NCI-H748 treated with DMSO at 0.1 percent for 48 hours (cell line): ENCODE measurements around the gene SNX27.
"Not testable (repeated sequence)": the region's sequence is repeated elsewhere in the genome, so short reads cannot be mapped to it uniquely, and the experiment has no call there.

ENCODE experiments used
- DNase-seq: peaks from one replicate; lab custom pipeline; 2025; lab: John Stamatoyannopoulos, UW

SNX27 gene

DNA sequence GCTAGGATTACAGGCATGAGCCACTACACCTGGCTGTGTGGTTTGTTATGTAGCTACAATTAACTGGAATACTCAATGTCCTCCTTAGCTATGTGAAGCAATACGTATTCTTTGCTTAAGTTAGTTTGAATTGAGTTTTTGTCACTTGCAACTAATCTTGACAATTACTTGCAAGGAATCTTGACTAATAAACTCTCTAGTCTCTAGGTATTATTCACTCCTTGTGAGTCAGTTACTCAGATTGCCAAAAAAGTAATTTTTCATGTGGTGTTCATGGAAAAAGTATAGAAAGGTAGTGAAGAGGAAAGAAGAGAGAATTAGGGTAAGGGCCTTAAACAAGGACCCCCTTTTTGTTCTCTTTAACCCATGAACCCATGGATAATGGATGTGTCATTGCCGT, 7.6 kb upstream of the SNX27 start:
- DNase-seq, result no peak

DNA sequence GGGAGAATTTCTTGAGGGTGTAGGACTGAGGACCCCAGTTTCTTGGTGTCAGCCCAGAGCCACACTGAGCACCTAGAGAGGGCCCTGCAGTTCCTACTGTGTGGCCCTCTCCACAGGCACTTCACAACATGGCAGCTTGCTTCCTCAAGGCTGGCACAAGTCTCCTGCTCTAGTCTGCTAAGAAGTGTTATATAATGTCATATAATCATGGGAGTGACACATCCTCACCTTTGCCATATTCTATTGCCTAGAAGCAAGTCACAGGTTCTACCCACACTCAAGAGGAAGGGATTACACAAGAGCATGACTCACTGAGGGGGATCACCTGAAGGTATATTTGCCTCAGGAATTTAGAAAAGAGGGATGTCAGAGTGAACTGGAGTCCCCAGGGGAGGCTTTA, 5.5 kb upstream of the SNX27 start:
- DNase-seq, result no peak

DNA sequence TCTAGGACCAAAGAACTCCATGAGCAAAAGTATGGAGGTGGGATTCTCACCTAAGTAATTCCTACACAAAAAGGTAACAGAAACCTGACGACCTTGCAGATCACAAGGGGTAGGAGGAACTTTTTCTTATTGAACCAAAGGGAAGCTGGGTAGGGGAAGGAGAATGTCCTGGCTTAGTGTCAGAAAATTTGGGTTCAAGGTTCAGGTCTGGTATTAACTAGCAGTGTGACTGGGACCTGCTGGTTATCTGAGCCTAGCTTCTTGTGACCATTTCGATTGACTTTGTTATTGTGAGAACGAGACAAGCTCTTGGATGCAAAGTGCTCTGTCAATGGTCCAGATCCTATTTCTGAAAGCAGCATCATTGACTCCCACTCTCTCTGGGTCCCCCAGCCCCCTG, 5.0 kb upstream of the SNX27 start:
- DNase-seq, result no peak

DNA sequence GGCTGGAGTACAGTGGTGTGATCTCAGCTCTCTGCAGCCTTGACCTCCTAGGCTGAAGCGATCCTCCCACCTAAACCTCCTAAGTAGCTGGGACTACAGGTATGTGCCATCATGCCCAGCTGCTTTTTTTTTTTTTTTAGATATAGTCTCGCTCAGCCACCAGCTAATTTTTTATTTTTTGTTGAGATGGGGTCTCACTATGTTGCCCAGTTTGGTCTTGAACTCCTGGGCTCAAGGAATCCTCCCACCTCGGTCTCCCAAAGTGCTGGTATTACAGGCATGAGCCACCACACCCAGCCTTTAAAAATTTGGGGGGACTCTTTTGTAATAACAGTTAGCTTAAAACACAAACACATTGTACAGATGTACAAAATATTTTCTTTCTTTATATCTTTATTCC, 1.7 kb upstream of the SNX27 start:
- no peak for DNase-seq

DNA sequence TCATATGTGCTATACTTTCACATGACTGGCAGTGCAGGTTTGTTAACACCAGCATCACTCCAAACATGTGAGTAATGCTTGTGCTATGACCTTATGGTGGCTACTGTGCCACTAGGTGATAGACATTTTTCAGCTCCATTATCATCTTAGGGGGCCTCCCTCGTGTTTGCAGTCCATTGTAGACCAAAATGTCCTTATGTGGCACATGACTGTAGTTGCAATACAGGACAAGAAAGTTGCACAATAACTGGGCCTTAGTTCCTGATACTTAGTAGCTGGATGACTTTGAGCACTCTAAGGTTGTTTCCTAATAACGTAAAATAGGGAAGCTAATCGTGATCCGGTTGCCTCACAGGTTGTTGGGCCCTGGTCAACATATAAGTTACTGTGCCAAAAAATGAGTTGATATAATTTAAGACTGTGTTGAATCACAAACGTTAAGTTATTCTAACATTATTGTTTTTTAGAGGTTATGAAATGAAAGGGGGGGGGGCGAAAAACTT, 511 bp upstream of the SNX27 start:
- DNase-seq, result no peak

DNA sequence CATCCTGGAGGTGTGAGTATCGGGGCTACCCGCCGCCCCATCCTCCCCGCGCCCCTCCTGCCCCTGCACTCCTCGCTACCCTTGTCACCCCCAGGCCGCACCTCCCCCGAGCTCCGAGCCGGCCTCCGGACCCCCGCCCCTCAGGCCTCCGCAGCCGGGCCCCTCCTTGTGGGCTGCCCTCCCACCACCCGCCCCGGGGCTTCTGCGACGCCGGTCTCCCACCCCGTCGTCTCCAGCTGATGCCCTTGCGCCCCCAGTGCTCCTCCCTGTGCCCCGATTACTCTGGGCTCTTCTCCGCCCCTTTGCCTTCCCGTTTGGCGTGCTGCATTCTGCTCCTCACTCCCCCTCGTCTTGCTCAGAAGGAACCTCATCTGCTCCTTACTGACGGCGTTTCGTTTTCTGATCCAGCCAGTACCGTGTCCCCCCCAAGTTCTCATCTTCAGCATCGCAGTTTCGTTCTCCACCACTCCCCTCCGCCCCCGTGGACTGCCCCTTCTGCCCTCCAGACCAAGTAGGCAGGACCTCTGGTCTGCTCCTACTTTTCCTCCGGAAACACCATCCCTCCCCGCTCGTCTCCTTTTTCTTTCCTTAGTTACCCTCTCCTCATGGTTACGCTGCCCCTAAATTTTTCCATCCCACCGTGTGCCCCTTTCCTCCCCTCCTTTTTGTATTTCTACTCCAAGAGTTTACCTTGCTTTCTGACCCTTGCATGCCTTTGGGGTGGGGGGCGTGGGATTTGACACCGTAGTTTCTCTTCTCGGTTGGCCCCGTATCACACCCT, 841 bp downstream of the SNX27 start:
- DNase-seq, result no peak

DNA sequence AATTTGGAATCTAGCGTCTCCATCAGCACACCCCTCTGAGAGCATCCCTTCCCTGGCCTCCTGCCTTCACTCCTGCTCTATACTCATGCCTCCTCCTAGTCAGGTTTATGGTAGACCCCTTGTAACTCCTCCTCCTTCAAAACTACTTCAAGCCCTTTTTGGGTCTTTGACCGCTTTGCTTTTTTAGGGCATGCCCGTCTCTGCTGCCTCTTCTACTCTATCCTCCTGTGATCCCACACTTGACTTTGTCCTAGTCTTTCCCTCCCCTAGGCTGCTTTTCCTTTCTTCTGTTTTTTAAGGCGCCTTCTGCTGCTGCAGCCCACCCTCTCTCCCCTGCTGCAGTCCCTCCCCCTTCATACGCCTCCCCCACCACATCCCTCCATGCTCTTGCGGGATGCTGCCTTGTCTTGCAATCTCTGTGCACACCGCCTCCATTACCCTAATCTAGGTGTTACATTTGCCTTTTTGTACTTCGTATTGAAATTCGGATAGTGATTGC, 1.5 kb downstream of the SNX27 start:
- DNase-seq, result no peak

DNA sequence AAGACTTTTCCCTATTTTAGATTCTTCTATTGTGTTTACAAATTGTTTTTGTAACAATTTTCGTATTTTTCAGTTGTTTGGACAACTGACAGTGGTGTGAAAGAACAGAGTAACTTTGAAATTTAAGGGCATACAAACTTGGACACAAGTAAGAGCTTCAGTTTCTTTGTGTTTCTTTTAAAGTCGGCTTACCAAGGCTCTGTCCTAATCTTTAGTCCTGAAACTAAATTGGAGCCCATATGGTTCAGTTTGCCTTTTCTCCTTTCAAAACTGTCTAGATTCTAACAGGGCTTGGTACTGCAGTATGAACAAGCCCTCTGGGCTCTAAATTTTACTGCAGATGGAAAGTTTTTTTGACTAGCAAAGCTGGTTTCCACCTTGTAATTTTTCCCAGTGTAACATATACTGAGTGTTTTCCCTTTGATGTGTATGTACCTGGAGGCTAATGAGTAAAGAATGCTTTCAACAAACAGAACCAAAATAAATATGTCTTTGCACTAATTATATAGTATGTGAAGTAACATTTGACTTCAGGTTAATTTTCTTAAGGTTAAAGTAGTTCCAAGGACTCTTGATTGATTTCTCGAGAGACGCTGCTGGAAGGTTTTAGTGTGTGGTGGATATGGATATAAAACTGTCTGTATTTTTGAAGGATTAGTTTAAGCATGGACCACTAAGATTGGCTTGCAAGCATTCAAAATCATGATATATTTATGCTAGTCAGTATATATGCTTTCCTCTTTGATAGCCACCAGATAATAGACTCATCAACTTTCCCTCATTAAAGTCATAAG, 4.1 kb downstream of the SNX27 start:
- no peak for DNase-seq

DNA sequence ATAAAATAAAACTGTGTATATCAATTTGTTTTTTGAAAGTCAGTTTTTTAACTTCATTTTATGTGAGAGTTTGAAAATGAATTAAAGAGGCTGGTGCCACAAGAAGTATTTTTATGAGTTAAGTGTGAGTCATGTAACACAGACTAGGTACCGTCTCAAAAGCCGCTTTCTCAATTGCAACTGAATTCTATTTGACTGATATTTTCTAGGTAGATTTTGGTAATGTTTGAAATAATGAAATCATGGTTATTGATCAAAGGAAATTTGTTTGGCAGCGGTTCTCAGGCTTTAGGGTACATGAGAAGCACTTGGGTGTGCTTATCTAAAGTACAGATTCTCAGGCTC, 4.6 kb downstream of the SNX27 start:
- no peak for DNase-seq

DNA sequence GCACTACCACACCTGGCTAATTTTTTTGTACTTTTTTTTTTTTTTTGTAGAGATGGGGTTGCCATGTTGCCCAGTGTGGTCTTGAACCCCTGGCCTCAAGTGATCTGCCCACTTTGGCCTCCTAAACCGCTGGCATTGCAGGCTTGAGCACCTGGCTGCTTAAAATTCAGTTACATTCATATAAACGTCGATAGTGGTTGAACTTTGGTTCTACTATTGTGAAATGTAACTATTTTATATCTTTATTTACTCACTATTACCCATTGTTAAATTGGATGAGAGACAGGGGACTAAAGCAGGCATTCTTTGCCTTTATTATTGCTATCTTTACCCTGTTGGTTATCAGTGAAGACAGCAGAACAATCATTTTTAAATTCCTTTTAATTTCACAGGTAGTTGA, 6.2 kb downstream of the SNX27 start:
- DNase-seq, result no peak

DNA sequence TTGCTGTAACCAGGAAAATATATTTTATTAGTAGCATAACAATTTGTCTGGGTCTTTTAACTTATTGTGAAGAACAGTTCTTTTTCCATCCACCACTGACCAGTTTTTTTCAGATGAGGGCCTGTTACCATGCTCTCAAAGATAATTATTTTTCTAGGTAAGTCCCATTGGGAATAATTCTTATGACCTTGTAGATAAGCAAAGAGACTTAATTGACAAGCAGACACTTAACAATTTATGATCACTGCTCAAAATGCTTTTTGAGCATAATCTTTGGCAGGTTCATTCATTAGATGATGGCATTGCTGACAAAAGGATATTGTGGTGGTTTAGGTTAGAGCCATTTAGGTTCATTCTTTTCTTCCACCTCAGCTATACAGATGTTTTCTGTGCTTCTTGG, 6.6 kb downstream of the SNX27 start:
- DNase-seq, result no peak

DNA sequence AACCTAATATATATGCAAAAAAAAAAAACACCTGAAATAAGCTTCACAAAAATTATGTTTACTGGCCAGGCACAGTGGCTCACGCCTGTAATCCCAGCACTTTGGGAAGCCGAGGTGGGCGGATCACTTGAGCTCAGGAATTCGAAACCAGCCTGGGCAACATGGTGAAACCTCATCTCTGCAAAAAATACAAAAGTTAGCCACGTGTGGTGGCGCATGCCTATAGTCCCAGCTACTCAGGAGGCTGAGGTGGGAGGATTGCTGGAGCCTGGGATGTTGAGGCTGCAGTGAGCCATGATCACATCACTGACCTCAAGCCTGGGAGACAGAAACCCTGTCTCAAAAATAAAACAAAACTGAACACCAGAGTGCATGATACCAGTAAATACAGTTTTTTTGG, 7.1 kb downstream of the SNX27 start:
- not testable (repeated sequence) for DNase-seq

DNA sequence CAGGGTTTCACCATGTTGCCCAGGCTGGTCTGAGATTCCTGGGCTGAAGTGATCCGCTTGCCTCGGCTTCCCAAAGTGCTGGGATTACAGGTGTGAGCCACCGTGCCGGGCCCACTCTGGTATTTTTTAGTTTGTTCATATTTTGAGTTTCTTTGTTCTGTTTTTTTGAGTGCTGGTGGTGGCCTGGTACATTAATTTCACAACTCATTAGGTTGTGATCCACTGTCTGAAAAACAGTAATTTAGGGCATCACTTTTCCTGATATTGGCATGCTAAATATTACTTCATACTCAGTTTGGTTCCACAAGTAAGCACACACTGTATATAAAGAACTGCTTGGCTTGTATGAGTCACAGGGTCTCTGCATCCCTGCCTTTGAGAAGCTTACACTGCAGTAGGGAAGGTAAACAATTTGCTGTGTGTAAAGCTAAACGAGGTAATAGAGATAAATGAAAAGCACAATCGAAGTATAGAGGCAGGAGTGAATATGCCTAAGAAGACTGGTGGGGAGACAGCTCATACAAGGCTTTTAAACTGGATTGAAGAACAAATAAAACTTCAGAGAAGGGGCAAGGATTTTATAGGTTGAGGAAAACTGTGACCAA, 7.7 kb downstream of the SNX27 start:
- no peak for DNase-seq

DNA sequence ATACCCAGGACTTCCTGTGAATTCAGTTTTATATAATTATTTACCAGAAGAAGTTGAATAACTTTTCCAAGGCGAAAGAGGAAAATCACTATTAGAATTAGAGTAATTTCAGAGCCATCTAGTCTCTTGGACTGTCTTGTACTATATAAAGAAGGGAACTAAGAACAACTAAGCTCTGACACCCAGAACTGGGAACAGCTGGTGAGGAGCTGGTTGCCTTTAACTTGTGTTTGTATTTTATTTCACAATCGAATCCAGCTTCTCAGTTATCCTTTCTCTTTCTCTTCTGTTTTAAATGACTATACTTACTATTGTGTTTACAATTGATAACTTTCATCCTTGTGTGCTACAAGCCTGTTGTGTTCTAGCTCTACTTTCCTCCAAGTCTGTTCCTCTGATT, 8.4 kb downstream of the SNX27 start:
- DNase-seq, result no peak

DNA sequence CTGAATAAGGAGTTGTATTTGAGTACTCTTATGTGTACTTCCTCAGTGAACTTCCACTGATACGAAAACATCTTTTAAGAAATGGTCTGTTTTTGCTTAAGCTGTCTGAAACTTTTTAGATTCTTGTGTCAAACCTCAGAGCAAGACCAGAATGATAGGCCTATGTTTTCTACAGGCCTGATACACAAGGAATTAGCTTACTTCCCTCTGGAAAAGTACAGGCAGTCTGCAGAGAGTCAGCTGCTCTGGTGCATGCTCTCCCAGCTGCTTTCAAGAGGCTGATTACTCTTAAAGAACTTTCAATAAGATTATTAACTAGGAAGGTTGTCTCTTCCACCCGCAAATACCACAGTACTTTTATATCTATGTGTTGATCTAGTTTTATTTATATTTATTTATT, 9.5 kb downstream of the SNX27 start:
- no peak for DNase-seq

DNA sequence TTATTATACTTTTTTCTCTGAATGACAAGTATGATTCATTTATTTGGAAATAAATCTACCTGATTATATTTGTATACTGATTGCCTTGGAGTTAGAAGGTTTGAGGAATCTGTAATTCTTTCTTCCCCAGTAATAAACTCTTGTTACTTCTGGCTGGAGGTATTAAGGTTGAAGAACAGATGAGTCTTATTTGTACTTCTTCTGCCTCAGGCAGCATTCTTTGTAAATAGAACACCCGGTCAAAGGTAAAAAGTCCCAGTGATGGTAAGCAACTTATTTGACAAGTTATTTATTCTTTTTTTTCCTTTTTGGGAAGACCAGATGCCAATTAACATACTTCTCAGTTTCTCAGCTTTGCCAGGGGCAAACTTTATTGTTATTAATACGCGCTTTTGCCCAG, 12.9 kb downstream of the SNX27 start:
- no peak for DNase-seq

DNA sequence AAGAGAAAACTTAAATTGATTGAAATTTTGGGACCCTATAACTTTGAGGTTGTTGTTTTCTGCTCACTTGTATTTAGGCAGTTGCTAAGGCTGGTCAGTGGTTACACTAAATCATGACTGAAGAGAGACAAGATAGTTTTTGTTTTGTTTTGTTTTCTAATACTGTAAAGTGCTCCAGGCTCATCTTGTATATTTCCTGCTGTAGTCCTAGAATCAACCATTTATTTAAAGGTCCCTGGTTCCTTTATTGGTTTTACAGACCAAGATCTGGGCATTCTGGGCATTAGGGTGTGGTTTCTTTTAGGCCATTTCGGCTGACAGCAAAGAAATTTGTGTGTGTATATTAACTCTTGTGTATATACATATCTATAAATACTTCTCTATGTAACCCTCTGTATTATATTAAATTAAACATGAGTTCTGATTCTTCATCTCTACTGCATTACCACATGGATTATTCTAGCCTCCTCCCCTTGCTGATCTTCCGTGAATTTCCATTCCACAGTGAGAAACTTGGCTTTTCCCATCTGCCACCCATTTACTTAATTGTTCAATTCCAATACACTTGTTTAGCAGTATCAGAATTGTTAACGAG, 15.0 kb downstream of the SNX27 start:
- DNase-seq, result no peak

DNA sequence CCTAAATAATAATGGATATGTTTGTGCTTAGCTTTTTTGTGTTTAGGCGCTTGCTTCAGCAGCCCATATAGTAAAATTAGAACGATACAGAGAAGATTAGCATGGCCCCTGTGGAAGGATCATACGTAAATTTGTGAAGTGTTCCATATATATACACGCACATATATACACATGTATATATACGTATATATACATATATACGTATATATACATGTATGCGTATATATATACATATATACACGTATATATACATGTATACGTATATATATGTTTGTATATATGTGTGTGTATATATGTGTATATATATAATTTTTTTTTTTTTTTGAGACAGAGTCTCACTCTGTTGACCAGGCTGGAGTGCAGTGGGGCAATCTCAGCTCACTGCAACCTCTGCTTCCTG, 17.4 kb downstream of the SNX27 start:
- DNase-seq, result no peak

DNA sequence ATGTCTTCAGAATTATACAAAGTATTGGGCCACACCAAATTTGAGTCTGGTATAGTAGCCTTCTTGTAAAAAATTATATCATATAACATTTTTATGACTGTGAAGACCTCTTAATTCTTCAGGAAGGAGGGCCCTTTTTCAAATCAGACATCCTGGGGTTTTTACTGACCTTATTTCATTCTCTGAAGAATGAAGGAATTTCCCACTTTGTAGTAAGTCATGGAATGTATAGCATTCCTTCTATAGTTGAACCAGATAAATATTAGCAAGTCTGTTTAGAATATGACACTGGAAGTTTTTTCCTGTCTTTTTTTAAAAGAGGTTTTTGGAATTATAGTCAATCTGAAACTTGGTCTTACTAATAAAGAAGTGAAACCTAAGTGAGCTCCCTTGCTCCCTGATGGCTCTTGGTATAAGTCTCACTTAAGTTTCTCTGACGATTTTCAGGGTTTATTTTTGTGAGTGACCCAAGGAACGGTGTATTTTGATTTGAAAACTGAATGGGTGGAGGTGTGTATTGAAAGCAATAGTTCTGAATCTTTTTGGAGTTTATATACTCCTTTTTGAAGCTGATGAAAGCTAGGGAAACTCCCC, 23.7 kb downstream of the SNX27 start:
- DNase-seq, result no peak

DNA sequence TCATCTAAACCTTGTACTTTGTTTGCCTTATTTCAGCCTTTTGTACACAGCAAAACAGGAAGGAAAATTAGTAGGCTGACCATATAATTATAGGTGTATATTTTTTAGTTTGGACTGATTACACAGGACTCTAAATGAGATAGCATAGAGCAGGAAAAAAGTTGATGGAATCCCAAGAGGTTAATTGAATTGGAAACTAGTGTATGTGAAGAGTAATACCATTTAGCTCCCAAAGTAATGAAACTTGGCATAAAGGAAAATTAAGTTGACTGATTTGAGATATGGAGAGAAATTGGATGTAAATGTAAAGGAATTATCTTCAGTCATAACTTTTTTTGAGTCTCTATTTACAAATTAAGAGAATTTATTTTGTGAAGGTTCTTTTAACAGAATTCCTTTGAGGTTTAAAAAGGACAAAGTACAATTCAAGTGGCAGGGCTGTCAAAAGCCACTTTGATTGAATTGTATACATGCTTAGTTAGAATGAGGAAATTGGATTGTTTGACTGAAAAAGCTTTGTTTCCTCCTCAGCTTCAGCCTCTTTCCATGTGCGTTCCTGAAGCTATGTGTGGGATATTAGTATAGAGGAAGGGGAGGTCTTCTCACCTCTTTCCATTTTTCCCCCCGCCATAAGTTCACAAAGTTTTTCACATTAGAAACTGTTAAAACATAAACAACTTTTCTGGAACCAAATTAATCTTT, 26.4 kb downstream of the SNX27 start:
- no peak for DNase-seq

DNA sequence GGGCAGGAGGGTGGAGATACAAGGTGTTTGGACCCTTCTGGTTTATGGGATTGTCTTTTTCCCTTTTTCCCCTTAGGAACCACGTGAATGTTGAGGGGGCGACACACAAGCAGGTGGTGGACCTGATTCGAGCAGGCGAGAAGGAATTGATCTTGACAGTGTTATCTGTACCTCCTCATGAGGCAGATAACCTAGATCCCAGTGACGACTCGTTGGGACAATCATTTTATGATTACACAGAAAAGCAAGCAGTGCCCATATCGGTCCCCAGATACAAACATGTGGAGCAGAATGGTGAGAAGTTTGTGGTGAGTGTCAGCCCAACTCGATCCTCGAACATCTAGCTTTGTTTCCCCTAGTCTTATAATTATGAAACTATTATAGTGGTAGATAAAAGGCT, 27.0 kb downstream of the SNX27 start:
- no peak for DNase-seq

DNA sequence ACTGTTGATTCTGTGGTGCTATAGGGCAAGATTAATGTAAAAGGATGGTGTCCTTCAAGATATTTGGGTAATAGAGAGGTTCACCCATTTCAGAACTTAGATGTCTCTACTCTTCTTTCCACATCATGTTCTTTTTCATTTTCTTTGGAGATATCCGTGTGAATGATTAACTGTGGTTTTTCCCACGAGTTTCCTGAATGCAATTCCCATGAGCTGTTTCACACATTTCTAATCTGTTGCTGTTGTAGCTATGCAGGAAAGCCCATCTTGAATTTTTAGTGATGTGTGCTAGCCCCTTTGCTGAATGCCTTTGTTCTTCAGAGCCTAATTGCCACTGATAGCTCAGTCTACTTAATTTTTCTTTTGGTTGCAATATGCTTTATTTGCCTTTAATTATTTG, 27.6 kb downstream of the SNX27 start:
- no peak for DNase-seq
